Suppressor macrophage treated with lipopolysaccharide for 1 hour (primary cell): ENCODE measurements around the gene AADACL4.
"Not testable (repeated sequence)": the region's sequence is repeated elsewhere in the genome, so short reads cannot be mapped to it uniquely, and the experiment has no call there.

Experiments used
- DNase-seq, 3 donors: peaks; one replicate each; pipeline ENCODE4 v3.0.0-alpha.2; 2020 to 2022

The AADACL4 gene

DNA sequence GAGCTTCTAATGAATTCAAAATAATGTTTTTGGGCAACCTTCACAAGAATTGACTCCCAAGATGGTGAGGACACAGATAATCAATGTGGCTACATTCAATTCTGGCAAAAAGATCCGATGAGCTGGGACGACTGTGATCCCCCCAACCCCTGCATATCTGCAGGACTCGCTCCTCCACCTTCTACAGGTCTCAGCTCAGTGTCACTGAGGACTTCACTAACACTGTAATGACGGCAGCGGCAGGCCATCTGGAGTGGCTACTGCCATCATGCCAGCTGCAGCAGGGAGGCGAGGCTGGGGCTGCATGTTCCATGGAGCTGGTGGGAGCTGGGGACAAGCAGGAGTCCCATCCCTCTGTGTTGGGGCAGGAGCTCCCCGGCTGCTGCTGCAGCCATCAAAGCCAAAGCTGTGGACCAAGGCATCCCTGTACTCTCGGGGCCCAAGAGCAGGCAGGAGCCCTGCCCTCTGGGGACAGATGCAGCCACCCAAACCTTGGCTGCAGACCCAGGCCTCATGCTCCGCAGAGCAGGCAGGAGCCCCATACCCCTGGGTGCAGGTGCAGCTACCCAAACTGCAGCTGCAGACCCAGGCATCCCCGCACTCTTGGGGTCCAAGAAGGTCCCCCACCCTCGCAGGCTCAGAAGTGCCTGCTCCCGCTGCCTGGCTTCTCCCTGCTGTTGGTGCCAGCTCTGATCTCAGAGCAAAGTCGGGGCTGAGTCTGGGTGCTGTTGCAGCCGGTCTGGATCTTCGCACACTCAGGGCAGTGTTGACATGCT is 13.7 kb upstream of the AADACL4 start:
- no peak for DNase-seq

DNA sequence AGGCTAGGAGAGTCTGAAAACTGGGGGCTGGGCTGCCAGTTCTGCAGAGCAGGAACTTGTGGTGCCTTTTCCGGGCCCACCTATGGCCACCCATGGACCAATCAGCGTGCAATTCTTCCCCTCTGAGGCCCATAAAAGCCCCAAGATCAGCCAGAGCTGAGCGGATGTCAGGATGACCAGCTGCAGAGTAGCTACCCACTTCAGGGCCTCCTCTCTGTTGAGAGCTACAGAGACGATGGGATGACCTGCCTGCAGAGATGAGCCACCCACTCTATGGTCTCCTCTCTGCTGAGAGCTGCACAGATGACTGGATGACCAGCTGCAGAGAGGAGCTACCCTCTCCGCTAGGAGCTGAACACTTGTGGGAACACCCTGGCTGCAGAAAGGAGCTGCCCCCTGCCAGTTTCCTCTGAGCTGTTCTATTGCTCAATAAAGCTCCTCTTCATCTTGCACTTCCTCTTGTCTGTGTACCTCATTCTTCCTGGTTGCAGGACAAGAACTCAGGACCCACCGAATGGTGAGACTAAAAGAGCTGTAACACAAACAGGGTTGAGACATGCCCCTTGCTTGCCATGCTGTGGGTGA is 12.8 kb upstream of the AADACL4 start:
- peak; percentile 53 to 57 (median 53) for DNase-seq

DNA sequence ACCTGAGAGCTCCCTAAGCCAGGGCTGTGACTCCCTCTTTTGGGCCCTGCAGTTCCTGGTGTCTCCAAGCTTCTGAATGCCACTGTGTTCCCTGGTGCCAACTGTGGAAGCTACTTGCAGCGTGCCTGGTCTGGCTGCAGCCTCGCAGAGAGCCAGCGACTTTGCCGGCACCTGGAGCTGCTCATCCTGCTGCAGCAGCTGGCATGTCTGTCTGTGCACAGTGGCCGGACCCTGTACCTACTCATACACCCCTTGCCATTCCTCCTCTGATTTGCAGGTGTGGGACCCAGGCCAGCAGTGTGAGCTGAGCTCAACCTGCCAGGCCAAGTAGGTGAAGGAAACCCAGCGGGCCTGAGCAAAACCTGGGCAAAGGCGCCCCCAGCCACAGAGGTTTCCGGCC is 12.3 kb upstream of the AADACL4 start:
- DNase-seq, result no peak

DNA sequence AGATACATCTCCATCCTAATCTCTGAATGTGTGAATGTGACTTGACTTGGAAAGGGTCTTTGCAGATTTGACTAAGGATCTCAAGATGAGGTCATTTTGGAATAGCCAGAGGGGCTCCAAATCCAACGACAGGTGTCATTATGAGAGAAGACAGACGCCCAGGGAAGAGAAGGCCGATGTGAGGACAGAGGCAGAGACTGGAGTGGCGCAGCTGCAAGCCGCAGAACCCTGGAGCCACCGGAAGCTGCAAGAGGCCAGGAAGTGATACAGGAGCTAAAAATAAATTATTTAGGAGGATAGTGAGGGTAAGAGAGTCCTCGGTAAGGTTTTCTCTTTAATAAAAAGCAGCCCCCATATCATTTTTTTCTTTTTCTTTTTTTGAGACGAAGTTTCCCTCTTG is 9.7 kb upstream of the AADACL4 start:
- no peak for DNase-seq

DNA sequence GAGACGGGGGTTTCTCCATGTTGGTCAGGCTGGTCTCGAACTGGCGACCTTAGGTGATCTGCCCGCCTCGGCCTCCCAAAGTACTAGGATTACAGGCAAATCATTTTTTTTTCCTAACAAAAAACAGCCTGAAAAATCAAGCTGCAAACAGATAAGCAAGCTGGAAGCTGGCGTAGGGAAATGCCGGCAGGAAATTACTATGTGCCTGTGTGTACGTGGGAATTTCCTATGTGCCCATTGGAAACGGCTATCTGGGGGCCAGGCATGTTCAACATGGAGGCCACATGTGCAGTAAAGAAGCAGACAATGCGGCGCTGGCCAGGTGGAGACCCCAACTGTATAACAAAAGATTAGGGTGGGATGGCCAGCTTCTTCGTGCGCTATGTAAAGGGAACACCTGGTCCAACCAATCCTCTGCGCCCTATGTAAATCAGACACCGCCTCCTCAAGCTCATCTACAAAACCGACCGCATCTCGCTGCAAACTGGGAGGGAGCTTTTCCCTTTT is 9.1 kb upstream of the AADACL4 start:
- peak; percentile 34 to 41 (median 35) for DNase-seq

DNA sequence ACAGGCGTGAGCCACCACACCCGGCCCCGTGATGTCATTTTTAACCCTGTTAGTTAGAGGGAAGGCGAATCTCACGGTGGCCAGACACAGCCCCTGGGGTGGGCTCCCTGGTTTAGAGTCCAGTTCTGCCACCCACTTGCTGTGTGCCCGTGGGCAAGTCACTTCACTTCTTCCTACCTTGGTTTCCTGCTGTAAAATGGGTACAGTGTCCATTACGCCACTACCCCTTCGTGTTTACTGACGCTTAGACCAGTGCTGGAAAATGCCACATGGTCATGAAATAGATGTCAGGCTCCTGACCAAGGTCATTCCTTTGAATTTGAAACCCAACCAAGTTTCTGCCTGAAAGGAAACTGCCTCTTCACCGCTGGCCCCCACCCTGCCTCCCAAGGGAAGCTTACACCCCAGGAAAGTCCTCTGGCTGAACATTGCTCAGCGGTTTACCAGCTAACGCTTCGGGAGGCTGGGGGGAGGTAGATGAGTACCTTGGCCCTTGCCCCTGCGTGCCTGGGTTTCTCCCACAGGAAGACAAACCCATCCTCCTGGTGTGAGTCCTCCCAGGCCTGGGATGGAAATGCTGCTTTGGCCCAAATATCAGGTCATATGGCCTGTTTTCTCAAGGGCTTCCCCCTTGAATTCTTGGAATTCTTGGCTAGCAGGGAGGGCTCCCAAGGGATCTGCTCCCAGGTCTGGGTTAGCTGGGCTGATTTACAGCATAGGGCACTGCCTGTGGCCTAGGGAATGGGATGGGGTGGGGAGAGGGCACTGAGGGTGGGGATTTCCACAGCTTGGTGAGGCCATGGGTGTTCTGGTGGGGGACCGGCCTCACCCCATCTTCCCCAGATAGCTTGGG is 7.6 kb upstream of the AADACL4 start:
- no peak for DNase-seq

DNA sequence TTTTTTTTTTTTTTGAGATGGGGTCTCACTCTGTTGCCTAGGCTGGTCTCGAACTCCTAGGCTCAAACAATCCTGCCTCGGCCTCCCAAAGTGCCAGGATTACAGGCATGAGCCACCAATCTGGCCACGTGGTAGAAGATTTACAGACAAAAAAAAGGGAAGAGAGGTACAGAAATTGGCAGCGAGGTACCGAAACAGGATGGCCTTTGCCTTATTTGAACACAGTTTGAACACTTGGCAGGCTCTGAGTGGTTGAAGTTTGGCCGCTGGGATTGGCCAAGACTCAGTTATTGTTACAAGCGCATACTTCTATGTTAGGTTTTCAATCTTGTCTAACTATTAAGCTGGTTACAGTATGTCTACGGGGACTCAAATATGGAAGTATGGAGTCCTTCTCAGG is 6.2 kb upstream of the AADACL4 start:
- DNase-seq, result no peak

- no peak for DNase-seq
Measured at GRCh38 chr1:12640237-12640957, 3.5 kb upstream of the AADACL4 start.

DNA sequence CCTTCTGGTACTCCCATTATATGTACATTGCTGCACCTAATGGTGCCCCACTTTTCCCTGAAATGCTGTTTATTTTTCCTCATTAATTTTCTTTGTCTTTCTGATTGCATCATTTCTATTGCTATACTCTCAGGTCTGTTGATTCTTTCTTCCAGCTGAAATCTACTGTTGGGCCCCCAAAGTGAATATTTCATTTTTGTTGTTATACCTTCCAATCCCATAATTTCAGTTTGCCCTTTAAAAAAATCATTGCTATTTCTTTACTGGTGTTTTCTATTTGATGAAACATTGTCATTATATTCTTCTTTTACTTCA is 3.0 kb upstream of the AADACL4 start:
- DNase-seq, result no peak

GRCh38 chr1:12643079-12643478 is 806 bp upstream of the AADACL4 start:
- no peak for DNase-seq

GRCh38 chr1:12644237-12644636 is 352 bp downstream of the AADACL4 start:
- DNase-seq, result no peak

DNA sequence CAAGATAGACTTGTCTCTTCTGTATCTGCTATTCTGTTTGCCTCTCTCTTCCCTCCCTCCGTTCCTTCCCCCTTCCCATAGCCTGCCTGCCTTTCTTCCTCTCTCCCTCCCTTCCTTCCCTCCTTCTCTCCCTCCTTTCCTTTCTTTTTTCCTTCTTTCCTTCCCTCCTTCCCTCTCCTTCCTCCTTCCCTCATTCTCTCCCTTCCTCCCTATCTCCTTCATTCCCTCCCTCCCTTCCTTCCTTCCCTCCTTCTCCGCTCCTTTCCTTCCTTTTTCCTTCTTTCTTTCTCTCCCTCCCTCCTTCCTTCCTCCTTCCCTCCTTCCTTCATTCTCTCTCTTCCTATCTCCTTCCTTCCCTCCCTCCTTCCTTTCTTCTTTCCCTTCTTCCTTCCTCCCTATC is 944 bp downstream of the AADACL4 start:
- DNase-seq, result no peak

- not testable (repeated sequence) for DNase-seq
Measured at GRCh38 chr1:12645401-12645800, 1.5 kb downstream of the AADACL4 start.

DNA sequence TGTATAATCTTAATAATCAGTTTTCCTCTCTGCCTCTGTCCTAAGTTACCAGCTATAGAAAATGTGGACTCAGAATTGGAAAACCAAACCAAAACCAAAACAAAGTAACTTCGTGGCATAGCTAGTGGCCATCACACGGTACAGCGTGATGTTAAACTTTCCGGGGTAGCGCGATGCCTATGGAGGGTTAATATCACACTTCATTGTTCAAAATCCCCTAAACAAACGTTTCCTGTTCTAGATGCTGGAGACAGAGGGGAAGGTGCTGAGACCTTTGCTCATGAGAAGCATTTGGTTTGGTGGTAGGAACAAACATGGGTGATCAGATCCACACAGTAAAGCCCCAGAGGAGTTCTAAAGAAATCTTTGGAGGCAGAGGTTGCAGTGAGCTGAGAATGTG is 4.9 kb downstream of the AADACL4 start:
- no peak for DNase-seq

DNA sequence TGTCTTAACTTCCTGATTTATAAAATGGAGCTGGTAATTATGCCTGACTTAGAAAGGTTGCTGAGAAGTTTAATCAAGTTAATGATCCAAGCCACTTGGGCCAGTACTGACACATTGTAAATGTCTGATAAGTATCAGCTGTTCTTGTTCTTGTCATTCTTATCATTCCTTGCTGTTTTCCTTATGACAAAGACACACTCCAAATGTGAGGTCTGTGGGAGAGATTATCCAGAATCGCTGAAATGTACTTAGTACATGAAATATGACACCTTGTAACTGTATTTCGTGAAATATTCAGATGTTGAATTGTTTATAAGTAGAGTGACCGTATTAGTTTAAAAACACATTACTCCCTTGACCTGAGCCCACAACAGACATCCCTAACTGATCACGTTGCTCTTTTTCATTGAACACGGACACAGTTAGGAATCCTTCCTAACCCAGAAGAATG is 6.1 kb downstream of the AADACL4 start:
- no peak for DNase-seq

GRCh38 chr1:12654004-12654567 is 10.2 kb downstream of the AADACL4 start:
- no peak for DNase-seq

DNA sequence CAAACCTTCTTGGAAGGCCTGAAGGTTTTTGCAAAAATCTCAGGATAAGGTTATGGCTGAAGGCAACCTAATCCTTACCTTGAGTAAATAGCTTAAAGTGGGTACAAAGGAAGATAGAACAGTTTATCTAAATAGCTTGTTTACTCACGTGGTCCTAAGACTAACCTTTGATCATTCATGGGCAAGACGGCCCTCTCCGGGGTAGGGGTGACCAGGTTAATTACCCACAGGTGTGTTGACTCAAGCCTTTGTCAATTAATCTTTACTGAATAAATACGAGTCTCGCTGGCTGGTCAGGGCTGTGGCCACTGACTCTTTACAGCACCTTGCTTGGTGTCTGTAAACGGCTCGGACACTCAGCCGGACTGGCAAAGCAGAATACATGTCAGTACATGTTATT is 10.8 kb downstream of the AADACL4 start:
- no peak for DNase-seq

DNA sequence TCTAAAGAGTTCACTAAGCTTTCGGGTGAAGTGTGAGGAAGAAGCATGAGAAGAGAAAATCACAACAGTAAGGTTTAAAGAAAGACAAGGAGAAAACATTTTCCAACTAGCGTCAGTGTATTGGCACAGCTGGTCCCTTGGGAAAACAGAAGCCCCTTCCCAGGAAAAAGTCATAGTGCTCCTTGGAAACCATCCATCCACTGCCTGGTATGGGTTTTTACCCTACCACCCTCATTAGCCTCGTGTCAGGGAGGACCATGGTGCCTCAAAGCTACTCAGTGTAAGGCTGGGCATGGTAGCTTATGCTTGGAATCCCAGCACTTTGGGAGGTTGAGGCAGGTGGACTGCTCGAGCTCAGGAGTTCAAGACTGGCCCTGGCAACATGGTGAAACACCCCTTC is 12.7 kb downstream of the AADACL4 start:
- no peak for DNase-seq

DNA sequence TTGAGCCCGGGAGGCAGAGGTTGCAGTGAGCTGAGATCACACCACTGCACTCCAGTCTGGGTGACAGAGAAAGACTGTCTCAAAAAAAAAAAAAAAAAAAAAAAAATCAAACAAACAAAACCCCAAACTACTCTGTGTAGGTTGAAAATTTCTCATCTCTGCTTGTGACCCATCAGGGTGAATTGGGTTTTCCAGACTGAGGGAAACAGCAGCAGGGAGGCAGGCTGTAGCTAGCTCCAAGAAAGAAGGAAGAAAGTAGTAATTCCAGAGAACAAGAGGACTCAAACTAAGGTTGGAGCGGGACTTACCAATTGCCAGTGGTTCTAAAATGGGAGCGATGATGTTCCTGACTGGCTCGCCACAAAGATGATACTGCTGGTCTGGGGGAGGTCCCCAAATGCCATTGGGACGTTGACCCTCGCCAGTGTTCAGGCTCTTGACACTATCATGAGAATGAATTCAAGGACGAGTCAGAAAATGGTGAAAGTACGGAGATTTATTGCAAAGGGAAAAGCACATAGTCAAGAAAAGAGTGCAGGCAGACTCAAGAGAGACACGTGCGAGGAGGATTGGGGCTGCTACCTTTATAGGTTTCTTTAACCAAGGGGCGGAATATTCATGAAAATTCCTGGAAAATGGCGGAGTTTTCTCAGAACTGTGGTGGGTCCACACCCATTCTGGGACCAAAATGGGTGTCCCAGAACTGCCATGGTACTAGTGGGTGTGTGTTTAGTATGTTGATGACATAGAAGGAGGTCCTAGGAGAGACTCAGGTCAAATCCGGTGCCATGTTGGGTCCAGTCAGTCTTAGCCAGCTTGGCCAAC is 13.4 kb downstream of the AADACL4 start:
- peak; percentile 9 to 25 (median 18) for DNase-seq

DNA sequence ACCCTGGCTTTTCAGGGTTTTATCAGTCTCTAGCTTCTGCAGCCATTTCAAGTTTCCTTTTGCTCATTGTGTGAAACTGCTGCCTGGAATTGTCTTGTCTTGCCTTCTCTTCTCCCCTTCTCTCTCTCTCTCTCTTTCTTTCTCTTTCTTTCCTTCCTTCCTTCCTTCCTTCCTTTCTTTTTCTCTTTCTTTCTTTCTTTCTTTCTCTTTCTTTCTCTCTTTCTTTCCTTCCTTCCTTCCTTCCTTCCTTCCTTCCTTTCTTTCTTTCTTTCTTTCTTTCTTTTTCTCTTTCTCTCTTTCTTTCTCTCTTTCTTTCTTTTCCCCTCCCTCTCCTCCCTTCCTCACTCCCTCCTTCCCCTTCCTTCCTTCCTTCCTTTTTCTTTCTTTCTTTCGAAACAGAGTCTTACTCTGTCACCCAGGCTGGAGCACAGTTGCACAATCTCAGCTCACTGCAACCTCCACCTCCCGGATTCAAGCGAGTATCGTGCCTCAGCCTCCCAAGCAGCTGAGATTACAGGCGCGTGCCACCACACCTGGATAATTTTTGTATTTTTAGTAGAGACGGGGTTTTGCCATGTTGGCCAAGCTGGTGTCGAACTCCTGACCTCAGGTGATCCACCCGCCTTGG is 14.1 kb downstream of the AADACL4 start:
- DNase-seq, result not testable (repeated sequence)
